Esophagus squamous epithelium (tissue), 4 donors: Measurements from ENCODE around the gene GPR146.

Experiments used
- POLR2A ChIP-seq, 4 donors: fragments of 450-650 bp; IDR thresholded peaks; one replicate each; pipeline ENCODE4 v1.6.1; 2017; ENCODE audit warnings: antibody characterized with exemption in 4 of 4, mild to moderate bottlenecking in 4 of 4, moderate library complexity in 3 of 4
- TF ChIP-seq, protein P1 (sequence below), 6 experiments: fragments of 450-650 bp in 4 of 6; fragments of 200-600 bp in 2 of 6; sonication (generic) in 2 of 6; IDR thresholded peaks; one replicate each; pipeline ENCODE4 v1.5.1; 2016 to 2019; ENCODE audit warnings: antibody characterized with exemption in 6 of 6, mild to moderate bottlenecking in 4 of 6, moderate library complexity in 4 of 6

DNA sequence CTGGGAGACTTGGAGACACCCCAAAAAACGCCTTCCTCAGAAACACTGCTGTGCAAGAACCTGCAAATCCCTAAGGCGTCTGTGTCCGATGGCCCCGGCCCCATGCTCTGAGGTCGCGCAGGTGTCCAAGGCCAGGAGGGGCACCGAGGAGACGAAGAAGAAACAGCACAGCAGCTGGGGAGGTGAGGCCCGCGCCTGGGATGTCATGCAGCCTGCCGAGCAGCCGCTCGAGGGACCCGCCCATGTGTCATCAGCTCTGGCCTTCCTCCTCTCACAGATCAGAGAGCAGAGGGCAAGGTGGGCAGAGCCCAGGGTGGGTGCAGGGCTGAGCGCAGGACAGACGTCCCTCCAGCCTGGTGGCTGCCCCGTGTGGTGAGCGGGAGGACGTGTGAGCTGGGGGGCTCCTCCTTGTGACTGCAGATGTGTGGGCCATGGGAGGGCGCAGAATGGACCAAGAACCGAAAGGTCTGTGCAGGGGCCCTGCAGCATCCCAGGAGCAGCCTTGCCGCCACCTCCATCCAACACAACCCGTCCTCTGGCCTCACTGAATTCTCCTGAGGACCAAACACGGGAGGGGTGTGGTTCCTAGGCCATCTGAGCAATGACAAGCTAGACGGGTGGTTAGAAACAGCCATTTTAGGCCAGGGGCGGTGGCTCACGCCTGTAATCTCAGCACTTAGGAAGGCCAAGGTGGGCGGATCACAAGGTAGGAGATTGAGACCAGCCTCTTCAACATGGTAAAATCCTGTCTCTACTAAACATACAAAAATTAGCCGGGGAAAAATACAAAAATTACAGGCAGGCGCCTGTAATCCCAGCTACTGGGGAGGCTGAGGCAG, 30.5 kb downstream of the GPR146 start:
- no peak for TF ChIP-seq POLR2A (IDR thresholded peaks at IDR 0.05)
- TF ChIP-seq, protein P1, sequence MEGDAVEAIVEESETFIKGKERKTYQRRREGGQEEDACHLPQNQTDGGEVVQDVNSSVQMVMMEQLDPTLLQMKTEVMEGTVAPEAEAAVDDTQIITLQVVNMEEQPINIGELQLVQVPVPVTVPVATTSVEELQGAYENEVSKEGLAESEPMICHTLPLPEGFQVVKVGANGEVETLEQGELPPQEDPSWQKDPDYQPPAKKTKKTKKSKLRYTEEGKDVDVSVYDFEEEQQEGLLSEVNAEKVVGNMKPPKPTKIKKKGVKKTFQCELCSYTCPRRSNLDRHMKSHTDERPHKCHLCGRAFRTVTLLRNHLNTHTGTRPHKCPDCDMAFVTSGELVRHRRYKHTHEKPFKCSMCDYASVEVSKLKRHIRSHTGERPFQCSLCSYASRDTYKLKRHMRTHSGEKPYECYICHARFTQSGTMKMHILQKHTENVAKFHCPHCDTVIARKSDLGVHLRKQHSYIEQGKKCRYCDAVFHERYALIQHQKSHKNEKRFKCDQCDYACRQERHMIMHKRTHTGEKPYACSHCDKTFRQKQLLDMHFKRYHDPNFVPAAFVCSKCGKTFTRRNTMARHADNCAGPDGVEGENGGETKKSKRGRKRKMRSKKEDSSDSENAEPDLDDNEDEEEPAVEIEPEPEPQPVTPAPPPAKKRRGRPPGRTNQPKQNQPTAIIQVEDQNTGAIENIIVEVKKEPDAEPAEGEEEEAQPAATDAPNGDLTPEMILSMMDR (IDR thresholded peaks at IDR 0.05) = no peak
